Measurements from ENCODE around the gene ZNF217. TPM values are rescaled to one million over a fixed set of nuclear protein-coding genes. Genes with fewer than 3 reads are reported as not detected.
A peak's percentile ranks its signal among the peaks of the same experiment; 100 is the strongest.
"Not testable (repeated sequence)": the region's sequence is repeated elsewhere in the genome, so short reads cannot be mapped to it uniquely, and the experiment has no call there.

The ZNF217 gene

DNA sequence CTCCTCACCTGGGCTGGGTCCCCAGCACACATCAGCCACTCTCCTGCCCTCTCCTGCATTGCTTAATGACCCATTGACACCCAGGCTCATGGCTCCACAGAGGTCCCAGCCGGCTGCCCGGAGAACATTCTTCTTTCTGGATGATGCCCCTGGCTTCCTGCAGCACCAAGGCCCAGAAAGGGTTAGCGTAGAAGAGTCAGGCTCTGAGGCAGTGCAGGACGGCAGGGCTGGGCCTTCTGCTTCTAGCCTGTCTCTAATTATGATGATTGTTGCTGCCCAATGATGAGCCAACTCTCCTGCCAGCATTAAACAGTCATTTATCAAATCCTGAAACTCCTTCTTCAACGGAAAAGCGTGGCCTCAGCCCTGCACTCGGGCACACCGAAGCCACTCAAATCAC lies 66.4 kb downstream of the ZNF217 start:
- Histone ChIP-seq H3K4me2 (ENCODE audit: low read length) (no peak overlapping the region), H3K4me1 (ENCODE audit: control insufficient read depth, insufficient read depth, low read length) (no peaks in the 10 kb centered on the region), H3K9me3 (replicated peaks; ENCODE audit: low read length) (no peaks in the 10 kb centered on the region), H3K27me3 (ENCODE audit: control insufficient read depth, insufficient read depth, low read length) (no peaks in the 10 kb centered on the region), H3K36me3 (ENCODE audit: insufficient read depth, low read length) (no peaks in the 10 kb centered on the region), H3K4me3 (ENCODE audit: low read length) (no peak overlapping the region), H3K9ac (ENCODE audit: low read depth, low read length) (no peak overlapping the region)

DNA sequence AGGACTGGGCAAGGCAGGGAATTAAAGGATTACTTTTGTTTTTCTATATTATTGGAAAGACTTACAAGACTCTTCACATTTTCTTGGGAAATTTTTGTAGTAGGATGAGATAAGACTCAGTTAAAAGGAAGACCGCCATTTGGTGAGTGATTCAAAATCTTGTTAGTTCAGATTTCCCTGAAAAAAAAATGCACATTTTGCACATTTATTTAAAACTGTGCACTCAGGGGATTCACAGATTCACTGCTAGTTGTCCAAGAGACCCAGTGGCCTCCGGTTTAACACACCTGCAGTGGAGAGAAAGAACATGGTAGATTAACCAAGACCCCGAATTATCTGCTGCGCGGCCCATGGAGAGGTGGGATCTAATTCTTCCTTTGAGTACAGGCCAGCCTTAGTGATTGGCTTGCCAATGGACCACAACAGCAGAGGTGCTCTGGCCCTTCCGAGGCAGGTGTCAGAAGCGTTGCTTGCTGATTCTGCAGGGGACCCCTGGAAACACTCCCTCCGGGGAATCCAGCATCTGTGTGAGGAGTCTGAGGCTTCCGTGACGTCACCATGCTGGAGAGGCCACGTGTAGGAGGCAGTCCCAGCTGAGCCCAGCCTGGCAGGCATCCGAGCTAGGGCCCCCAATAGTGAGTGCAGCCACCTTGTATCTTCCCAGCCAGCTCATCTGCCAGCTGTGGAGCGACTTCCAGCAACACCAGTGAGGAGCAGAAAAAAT lies 68.9 kb downstream of the ZNF217 start:
- peaks cover 4% of the 10 kb centered on the region for H3K27me3 ChIP-seq (ENCODE audit: control insufficient read depth, insufficient read depth, low read length)
- no peaks in the 10 kb centered on the region for H3K9me3 ChIP-seq (replicated peaks; ENCODE audit: low read length)
- H3K4me3 ChIP-seq (ENCODE audit: low read length): no peak overlapping the region
- no peak overlapping the region for H3K4me2 ChIP-seq (ENCODE audit: low read length)
- H3K4me1 ChIP-seq (ENCODE audit: control insufficient read depth, insufficient read depth, low read length): no peaks in the 10 kb centered on the region
- no peak overlapping the region for H3K9ac ChIP-seq (ENCODE audit: low read depth, low read length)
- H3K36me3 ChIP-seq (ENCODE audit: insufficient read depth, low read length): no peaks in the 10 kb centered on the region

DNA sequence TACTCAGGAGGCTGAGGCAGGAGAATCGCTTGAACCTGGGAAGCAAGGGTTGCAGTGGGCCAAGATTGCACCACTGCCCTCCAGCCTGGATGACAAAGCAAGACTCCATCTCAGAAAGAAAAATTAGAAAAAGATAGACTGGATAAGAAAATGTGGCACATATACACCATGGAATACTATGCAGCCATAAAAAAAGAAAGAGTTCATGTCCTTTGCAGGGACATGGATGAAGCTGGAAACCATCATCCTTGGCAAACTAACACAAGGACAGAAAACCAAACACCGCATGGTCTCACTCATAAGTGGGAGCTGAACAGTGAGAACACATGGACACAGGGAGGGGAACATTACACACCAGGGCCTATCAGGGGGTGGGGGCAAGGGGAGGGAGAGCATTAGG lies 70.0 kb downstream of the ZNF217 start:
- not testable (repeated sequence) for H3K4me2 ChIP-seq (ENCODE audit: low read length); H3K9ac ChIP-seq (ENCODE audit: low read depth, low read length); H3K36me3 ChIP-seq (ENCODE audit: insufficient read depth, low read length); H3K9me3 ChIP-seq (replicated peaks; ENCODE audit: low read length); H3K27me3 ChIP-seq (ENCODE audit: control insufficient read depth, insufficient read depth, low read length); H3K4me1 ChIP-seq (ENCODE audit: control insufficient read depth, insufficient read depth, low read length); H3K4me3 ChIP-seq (ENCODE audit: low read length)

DNA sequence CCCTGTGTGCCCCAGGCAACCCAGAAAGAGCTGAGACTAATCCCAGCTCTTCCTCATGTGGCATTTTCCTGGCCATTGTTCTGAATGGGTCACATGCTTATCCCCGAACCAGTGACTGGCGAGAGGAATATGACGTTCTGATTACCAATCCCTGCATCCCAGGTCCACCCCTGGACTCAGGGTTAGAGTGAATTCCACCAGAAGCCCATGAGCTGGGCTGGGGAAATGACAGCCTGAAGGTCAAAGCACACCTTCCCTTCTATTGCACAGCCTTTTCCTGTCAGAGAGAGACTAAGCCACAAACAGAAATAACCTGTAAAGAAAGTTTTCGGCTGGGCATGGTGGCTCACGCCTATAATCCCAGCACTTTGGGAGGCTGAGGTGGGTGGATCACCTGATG lies 70.9 kb downstream of the ZNF217 start:
- Histone ChIP-seq H3K4me3 (ENCODE audit: low read length) (no peak overlapping the region), H3K4me1 (ENCODE audit: control insufficient read depth, insufficient read depth, low read length) (no peaks in the 10 kb centered on the region), H3K36me3 (ENCODE audit: insufficient read depth, low read length) (no peaks in the 10 kb centered on the region)

DNA sequence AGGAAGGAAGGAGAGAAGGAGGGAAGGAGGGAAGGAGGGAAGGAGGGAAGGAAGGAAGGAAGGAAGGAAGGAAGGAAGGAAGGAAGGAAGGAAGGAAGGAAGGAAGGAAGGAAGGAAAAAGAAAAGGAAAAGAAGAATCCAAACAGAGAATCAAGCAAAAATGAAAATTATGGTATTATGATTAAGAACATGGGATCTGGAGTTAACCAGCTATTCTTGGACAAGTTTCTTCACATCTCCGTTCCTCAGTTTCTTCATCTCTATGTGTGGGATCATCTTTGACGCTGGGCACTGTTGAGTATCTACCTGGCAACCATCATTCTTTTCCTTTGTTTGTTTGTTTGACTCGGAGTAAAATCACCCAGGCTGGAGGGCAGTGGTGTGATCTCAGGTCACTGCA lies 71.6 kb downstream of the ZNF217 start:
- no peaks in the 10 kb centered on the region for H3K36me3 ChIP-seq (ENCODE audit: insufficient read depth, low read length)
- H3K9me3 ChIP-seq (replicated peaks; ENCODE audit: low read length): no peaks in the 10 kb centered on the region
- H3K27me3 ChIP-seq (ENCODE audit: control insufficient read depth, insufficient read depth, low read length): peaks cover 4% of the 10 kb centered on the region
- no peak overlapping the region for H3K4me2 ChIP-seq (ENCODE audit: low read length)
- H3K9ac ChIP-seq (ENCODE audit: low read depth, low read length): no peak overlapping the region
- H3K4me1 ChIP-seq (ENCODE audit: control insufficient read depth, insufficient read depth, low read length): no peaks in the 10 kb centered on the region
- no peak overlapping the region for H3K4me3 ChIP-seq (ENCODE audit: low read length)

More for the DNA sequence above, 70.9 kb downstream of the ZNF217 start:
- H3K4me2 ChIP-seq (ENCODE audit: low read length): no peak overlapping the region
- no peak overlapping the region for H3K9ac ChIP-seq (ENCODE audit: low read depth, low read length)
- peaks cover 4% of the 10 kb centered on the region for H3K27me3 ChIP-seq (ENCODE audit: control insufficient read depth, insufficient read depth, low read length)
- H3K9me3 ChIP-seq (replicated peaks; ENCODE audit: low read length): no peaks in the 10 kb centered on the region

DNA sequence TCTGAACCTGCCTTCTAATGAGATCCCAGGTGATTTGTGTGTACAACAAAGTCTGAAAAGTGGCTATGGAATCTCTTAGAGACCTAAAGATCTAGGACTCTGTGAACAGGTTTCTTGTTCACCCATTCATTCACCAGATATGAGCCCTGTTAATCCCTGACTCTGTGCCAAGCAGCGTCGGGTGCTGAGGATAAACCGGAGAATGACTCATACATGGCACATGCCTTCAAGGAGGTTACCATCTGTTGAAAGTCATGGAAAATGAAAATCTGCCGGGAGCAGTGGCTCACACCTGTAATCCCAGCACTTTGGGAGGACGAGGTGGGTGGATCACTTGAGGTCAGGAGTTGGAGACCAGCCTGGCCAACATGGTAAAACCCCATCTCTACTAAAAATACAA lies 72.2 kb downstream of the ZNF217 start:
- not testable (repeated sequence) for H3K9me3 ChIP-seq (replicated peaks; ENCODE audit: low read length); H3K4me3 ChIP-seq (ENCODE audit: low read length); H3K4me1 ChIP-seq (ENCODE audit: control insufficient read depth, insufficient read depth, low read length); H3K27me3 ChIP-seq (ENCODE audit: control insufficient read depth, insufficient read depth, low read length); H3K36me3 ChIP-seq (ENCODE audit: insufficient read depth, low read length); H3K9ac ChIP-seq (ENCODE audit: low read depth, low read length); H3K4me2 ChIP-seq (ENCODE audit: low read length)

DNA sequence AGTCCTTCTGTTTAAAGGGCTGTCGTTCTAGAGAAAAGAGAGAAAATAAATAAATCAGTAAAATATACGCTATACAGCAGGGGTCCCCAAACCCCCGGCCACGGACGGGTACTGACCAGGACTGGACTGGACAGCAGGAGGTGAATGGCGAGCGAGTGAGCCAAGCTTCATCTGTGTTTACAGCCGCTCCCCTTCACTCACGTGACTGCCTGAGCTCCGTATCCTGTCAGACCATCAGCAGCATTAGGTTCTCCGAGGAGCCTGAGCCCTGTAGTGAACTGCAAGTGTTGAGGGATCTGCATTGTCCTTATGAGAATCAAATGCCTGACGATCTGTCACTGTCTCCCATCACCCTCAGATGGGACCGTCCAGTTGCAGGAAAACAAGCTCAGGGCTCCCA lies 76.5 kb downstream of the ZNF217 start:
- Histone ChIP-seq H3K4me3 (ENCODE audit: low read length) (no peak overlapping the region), H3K27me3 (ENCODE audit: control insufficient read depth, insufficient read depth, low read length) (peaks cover 5% of the 10 kb centered on the region), H3K9me3 (replicated peaks; ENCODE audit: low read length) (no peaks in the 10 kb centered on the region), H3K4me1 (ENCODE audit: control insufficient read depth, insufficient read depth, low read length) (no peaks in the 10 kb centered on the region), H3K4me2 (ENCODE audit: low read length) (peak overlapping the region; percentile 25), H3K9ac (ENCODE audit: low read depth, low read length) (no peak overlapping the region), H3K36me3 (ENCODE audit: insufficient read depth, low read length) (no peaks in the 10 kb centered on the region)

Small RNA genes lying within 50 kb of the gene (small RNA-seq; reads per million reads assigned to genes)
- gene RF00019: not detected

Data from skeletal muscle satellite cell (primary cell).